Stimulated activated CD4-positive, alpha-beta T cell treated with anti-CD3 and anti-CD28 coated beads, TNF-alpha, amount 100 ng/mL, for 48 hours (primary cell): ENCODE data around the gene GARIN1A.
"Not testable (repeated sequence)": the region's sequence is repeated elsewhere in the genome, so short reads cannot be mapped to it uniquely, and the experiment has no call there.

Experiments
- DNase-seq, 3 donors: peaks; one replicate each; pipeline ENCODE4 v3.0.0-alpha.2; 2020; ENCODE audit warnings: low read depth in 3 of 3

Gene GARIN1A

GRCh38 chr7:128683270-128683669, 11.2 kb downstream of the GARIN1A start:
- not testable (repeated sequence) for DNase-seq

GRCh38 chr7:128683738-128684137, 11.6 kb downstream of the GARIN1A start:
- not testable (repeated sequence) for DNase-seq

GRCh38 chr7:128687131-128687530, 15.0 kb downstream of the GARIN1A start:
- DNase-seq, result no peak

- DNase-seq, result no peak
Measured at GRCh38 chr7:128688492-128688891, 16.4 kb downstream of the GARIN1A start.

- not testable (repeated sequence) for DNase-seq
Measured at GRCh38 chr7:128689161-128689935, 17.3 kb downstream of the GARIN1A start.

- DNase-seq, result no peak
Measured at GRCh38 chr7:128691227-128691626, 19.1 kb downstream of the GARIN1A start.

- DNase-seq, result no peak
Measured at GRCh38 chr7:128692623-128693270, 20.7 kb downstream of the GARIN1A start.

GRCh38 chr7:128693373-128694015, 21.4 kb downstream of the GARIN1A start:
- DNase-seq, result no peak

GRCh38 chr7:128694738-128695137, 22.6 kb downstream of the GARIN1A start:
- no peak for DNase-seq

GRCh38 chr7:128697302-128697905, 25.3 kb downstream of the GARIN1A start:
- DNase-seq, result peak; percentile 40 to 53 (median 47)

GRCh38 chr7:128699196-128699712, 27.2 kb downstream of the GARIN1A start:
- DNase-seq, result no peak

- DNase-seq, result no peak
Measured at GRCh38 chr7:128699895-128700294, 27.8 kb downstream of the GARIN1A start.

GRCh38 chr7:128701062-128701785, 29.1 kb downstream of the GARIN1A start:
- DNase-seq, result no peak

GRCh38 chr7:128703609-128704241, 31.6 kb downstream of the GARIN1A start:
- DNase-seq, result no peak

GRCh38 chr7:128705891-128706333, 33.8 kb downstream of the GARIN1A start:
- no peak for DNase-seq

GRCh38 chr7:128707752-128708151, 35.7 kb downstream of the GARIN1A start:
- no peak for DNase-seq

GRCh38 chr7:128708235-128708634, 36.1 kb downstream of the GARIN1A start:
- no peak for DNase-seq

- no peak for DNase-seq
Measured at GRCh38 chr7:128708824-128709223, 36.7 kb downstream of the GARIN1A start.

- DNase-seq, result no peak
Measured at GRCh38 chr7:128710481-128710880, 38.4 kb downstream of the GARIN1A start.

GRCh38 chr7:128713794-128714193, 41.7 kb downstream of the GARIN1A start:
- DNase-seq, result no peak
